ENCODE results near the gene SLC39A3. TPM values are rescaled to one million over a fixed set of nuclear protein-coding genes. Genes with fewer than 3 reads are reported as not detected.

Gene SLC39A3
- total RNA-seq, 1 donor from 2014 or later, result 34.3 TPM

GRCh38 chr19:2755448-2755705, 15.6 kb upstream of the SLC39A3 start:
- no peaks in the 10 kb centered on the region for H3K9me3 Mint-ChIP-seq
- ATAC-seq (ENCODE audit: low read depth), result no peak
- H3K36me3 Mint-ChIP-seq (ENCODE audit: low read depth), result peaks cover 44% of the 10 kb centered on the region
- no peak overlapping the region for H3K27ac Mint-ChIP-seq
- H3K27me3 Mint-ChIP-seq, result no peaks in the 10 kb centered on the region
- intact Hi-C loops (cut with micrococcal nuclease), result no loop called here
- TF ChIP-seq CTCF (IDR thresholded peaks at IDR 0.05), result no peak
- no peak overlapping the region for H3K4me3 Mint-ChIP-seq
- no peak for DNase-seq
- H3K4me1 Mint-ChIP-seq, result no peaks in the 10 kb centered on the region
- CTCF ChIA-PET, result no interaction called here
- POLR2A ChIA-PET, result no interaction called here

DNA sequence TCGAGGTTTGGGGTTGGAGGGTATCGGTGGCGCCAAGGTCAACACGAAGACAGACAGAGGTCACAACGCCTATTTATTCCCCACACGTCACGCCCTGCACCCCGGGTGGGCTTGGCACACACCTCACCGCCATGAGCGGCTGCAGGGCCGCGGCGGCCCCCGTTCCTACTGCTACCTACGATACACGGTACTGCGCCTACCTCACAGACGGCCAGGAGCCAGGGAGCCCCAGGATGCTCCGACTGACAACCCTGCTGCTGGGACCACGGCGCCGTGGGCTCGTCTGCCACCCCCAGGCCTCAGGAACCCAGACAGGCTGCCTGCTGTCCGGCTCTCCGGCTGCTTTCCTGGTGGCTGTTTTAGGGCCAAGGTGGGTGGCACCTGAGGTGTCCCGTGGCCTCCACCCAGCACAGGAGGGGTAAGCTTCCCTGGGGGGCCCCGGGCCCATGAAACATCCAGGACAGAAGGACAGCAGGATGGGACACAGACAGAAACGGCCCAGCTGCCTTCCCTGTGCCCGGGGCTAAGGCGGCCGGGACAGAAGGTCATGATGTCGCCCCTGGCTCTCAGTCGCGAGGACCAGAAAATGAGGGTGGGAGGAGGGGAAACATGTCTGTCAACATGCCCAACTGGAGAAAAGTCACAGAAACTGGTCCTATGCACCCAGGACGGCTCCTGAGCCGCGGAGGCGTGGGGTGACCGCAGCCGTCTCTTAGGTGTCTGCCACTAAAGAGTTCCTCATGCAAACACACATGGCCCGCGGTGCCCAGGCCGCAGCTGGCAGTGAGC, 15.0 kb upstream of the SLC39A3 start:
- no peak for ATAC-seq (ENCODE audit: low read depth)
- H3K4me1 Mint-ChIP-seq, result no peaks in the 10 kb centered on the region
- no peak overlapping the region for H3K4me3 Mint-ChIP-seq
- ChIA-PET CTCF (interaction anchor here (7.4 kb wide), 1 partner anchor 107 kb away, joined by 161 read pairs; no protein-coding TSS in a partner anchor), POLR2A (no interaction called here)
- no peaks in the 10 kb centered on the region for H3K9me3 Mint-ChIP-seq
- DNase-seq, result no peak
- TF ChIP-seq CTCF (IDR thresholded peaks at IDR 0.05), result no peak
- H3K36me3 Mint-ChIP-seq (ENCODE audit: low read depth), result peaks cover 40% of the 10 kb centered on the region
- no peak overlapping the region for H3K27ac Mint-ChIP-seq
- no peaks in the 10 kb centered on the region for H3K27me3 Mint-ChIP-seq
- intact Hi-C loops (cut with micrococcal nuclease), result no loop called here

DNA sequence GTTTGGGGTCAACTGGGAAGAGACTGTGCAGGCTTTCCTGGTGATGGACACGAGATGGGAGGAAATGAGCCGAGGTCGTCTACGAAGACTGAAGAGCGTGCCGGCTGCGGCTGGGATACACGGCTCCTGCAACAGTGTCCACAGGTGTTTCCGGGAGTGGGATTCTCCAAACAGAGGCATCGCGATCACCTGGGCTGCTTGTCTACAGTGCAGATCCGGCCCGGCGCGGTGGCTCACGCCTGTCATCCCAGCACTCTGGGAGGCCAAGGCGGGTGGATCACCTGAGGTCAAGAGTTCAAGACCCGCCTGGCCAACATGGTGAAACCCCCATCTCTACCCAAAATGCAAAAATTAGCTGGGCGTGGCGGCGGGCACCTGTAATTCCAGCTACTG, 11.6 kb upstream of the SLC39A3 start:
- peaks cover 22% of the 10 kb centered on the region for H3K36me3 Mint-ChIP-seq (ENCODE audit: low read depth)
- peaks cover 12% of the 10 kb centered on the region for H3K4me1 Mint-ChIP-seq
- no peak overlapping the region for H3K4me3 Mint-ChIP-seq
- ATAC-seq (ENCODE audit: low read depth) (no peak), DNase-seq (no peak)
- intact Hi-C loops (cut with micrococcal nuclease), result no loop called here
- no peaks in the 10 kb centered on the region for H3K9me3 Mint-ChIP-seq
- H3K27me3 Mint-ChIP-seq, result no peaks in the 10 kb centered on the region
- ChIA-PET POLR2A (interaction anchor here (0.7 kb wide), 1 partner anchor 199 kb away, joined by 8 read pairs; no protein-coding TSS in a partner anchor), CTCF (interaction anchor here (3.3 to 7.4 kb wide), 2 partner anchors 90 to 104 kb away, joined by 21 to 161 read pairs; no protein-coding TSS in a partner anchor)
- TF ChIP-seq CTCF (IDR thresholded peaks at IDR 0.05), result no peak
- no peak overlapping the region for H3K27ac Mint-ChIP-seq

DNA sequence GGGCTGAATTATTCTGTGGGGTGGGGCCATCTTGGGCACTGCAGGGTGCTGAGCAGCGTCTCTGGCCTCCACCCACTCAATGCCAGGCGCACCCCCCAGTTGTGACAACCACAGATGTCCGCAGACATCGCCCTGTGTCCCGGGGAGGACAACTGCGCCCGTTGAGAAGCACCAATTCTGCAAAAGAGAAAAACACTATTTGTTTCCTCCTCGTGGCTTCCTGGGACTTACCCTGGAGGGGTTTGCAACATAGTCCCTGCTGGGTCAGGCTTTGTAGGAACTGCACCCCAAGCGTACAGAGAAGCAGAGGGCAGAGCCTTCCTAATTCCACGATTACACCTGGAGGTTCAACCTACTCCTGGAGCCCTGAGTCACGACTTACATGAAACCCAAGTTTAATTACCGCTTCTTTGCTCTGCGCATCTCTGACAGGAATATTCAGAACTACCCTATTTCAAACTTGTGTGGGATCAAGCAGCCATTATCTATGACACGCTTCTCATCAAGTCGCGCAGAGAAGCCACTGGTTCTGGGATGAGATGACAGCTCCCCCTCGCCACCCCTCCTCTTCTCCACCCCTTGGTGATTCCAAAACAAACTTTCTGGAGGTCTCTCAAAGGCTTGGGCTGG, 11.1 kb upstream of the SLC39A3 start:
- ATAC-seq (ENCODE audit: low read depth), result no peak
- no peaks in the 10 kb centered on the region for H3K27me3 Mint-ChIP-seq
- DNase-seq, result no peak
- H3K27ac Mint-ChIP-seq, result no peak overlapping the region
- H3K4me1 Mint-ChIP-seq, result peaks cover 12% of the 10 kb centered on the region
- POLR2A ChIA-PET, result interaction anchor here (0.8 to 2.4 kb wide), 2 partner anchors 99 to 102 kb away, joined by 3 to 22 read pairs; no protein-coding TSS in a partner anchor
- CTCF ChIA-PET, result interaction anchor here (1.1 to 7.4 kb wide), 6 partner anchors 52 to 103 kb away, joined by 3 to 161 read pairs (median 7); no protein-coding TSS in a partner anchor
- H3K9me3 Mint-ChIP-seq, result no peaks in the 10 kb centered on the region
- intact Hi-C loops (cut with micrococcal nuclease), result no loop called here
- H3K4me3 Mint-ChIP-seq, result no peak overlapping the region
- no peak for TF ChIP-seq CTCF (IDR thresholded peaks at IDR 0.05)
- peaks cover 17% of the 10 kb centered on the region for H3K36me3 Mint-ChIP-seq (ENCODE audit: low read depth)

- POLR2A ChIA-PET, result interaction anchor here (0.7 to 1.7 kb wide), 2 partner anchors 10 to 99 kb away, joined by 3 to 14 read pairs; no protein-coding TSS in a partner anchor
- H3K36me3 Mint-ChIP-seq (ENCODE audit: low read depth), result no peaks in the 10 kb centered on the region
- intact Hi-C loops (cut with micrococcal nuclease), result no loop called here
- ATAC-seq (ENCODE audit: low read depth), result no peak
- CTCF ChIA-PET, result interaction anchor here (1.0 to 7.4 kb wide), 2 partner anchors 99 to 100 kb away, joined by 6 to 161 read pairs; no protein-coding TSS in a partner anchor
- no peak for TF ChIP-seq CTCF (IDR thresholded peaks at IDR 0.05)
- H3K4me1 Mint-ChIP-seq, result peaks cover 12% of the 10 kb centered on the region
- no peak overlapping the region for H3K27ac Mint-ChIP-seq
- H3K4me3 Mint-ChIP-seq, result no peak overlapping the region
- no peaks in the 10 kb centered on the region for H3K9me3 Mint-ChIP-seq
- H3K27me3 Mint-ChIP-seq, result peaks cover 2% of the 10 kb centered on the region
- no peak for DNase-seq
These were observed 7.5 kb upstream of the SLC39A3 start for GRCh38 chr19:2747349-2747748.

All from activated B cell treated with CpG ODN at 0.5 μM for 24 hours (primary cell).